ENCODE measurements around the gene ASB16.
"Not testable (repeated sequence)": the region's sequence is repeated elsewhere in the genome, so short reads cannot be mapped to it uniquely, and the experiment has no call there.

Gene ASB16, protein sequence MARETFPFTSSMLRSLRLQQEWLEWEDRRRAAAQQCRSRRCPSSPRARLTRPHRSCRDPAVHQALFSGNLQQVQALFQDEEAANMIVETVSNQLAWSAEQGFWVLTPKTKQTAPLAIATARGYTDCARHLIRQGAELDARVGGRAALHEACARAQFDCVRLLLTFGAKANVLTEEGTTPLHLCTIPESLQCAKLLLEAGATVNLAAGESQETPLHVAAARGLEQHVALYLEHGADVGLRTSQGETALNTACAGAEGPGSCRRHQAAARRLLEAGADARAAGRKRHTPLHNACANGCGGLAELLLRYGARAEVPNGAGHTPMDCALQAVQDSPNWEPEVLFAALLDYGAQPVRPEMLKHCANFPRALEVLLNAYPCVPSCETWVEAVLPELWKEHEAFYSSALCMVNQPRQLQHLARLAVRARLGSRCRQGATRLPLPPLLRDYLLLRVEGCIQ

DNA sequence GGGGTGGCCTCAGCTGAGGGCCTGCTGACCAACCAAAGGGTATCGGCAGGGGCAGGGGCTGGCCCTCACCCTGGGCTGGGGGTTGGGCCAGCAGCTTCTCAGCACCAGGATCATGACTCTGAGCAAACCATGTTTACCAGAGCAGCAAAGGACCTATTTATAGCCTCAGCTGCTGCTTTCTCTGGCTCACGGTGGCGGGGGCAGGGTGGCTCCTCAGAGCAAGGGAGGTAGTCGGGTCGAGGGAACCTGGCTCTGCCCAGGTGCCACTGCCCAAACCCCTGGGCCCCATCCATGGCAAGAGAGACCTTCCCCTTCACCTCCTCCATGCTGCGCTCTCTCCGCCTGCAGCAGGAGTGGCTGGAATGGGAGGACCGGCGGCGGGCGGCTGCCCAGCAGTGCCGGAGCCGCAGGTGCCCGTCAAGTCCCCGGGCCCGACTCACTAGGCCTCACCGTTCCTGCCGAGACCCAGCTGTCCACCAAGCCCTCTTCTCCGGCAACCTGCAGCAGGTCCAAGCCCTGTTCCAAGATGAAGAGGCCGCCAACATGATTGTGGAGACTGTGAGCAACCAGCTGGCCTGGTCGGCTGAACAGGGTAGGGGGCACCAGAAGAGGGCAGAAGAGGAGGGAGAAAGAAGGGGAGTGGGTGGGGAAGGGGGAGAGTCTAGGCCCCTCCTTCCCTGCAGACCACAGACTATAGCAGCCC is at the start of gene ASB16:
Gene ASB16, plus strand, starts transcription at position 206 of the 703 bp plus-strand sequence. Its CDS starts 86 bp downstream, at position 292.
- no peak for DNase-seq (ENCODE audit: low read depth in 3 of 3)

DNA sequence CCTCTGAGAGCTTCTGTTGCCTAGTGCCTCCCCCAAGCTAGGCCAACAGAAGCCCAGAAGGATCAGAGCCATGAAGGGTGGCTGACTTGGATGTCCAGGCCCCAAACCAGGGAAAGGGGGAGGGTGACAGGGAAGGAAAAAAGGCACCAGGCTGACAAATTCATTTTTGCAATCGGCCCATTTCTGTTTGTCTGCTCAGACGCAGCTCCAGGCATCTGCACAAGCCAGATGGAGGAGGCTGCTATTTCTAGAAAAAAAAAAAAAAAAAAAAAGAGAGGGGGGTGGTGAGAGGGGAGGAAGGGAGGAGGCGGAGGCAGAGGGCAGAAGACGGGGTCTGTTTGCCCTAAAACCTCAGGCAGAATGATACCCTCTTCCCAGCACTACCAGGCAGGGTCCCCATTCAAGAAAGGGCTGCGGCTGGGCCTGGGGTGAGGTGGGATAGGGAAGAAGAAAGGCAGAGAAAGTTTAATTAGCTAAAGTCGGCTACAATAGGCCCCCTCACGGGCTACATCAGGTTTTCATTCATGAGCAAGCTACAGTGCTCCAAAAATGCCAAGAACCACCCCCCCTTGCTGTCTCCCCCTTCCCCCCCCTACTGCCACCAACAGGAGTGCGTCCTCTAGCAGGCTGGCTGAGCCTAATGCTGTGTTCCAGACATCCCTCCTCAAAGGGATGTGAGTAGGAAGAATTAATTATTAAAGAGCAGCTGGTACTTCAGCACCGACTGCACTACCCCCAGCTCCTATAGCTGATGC is 49.5 kb upstream of the ASB16 start:
- DNase-seq (ENCODE audit: low read depth in 3 of 3): no peak

DNA sequence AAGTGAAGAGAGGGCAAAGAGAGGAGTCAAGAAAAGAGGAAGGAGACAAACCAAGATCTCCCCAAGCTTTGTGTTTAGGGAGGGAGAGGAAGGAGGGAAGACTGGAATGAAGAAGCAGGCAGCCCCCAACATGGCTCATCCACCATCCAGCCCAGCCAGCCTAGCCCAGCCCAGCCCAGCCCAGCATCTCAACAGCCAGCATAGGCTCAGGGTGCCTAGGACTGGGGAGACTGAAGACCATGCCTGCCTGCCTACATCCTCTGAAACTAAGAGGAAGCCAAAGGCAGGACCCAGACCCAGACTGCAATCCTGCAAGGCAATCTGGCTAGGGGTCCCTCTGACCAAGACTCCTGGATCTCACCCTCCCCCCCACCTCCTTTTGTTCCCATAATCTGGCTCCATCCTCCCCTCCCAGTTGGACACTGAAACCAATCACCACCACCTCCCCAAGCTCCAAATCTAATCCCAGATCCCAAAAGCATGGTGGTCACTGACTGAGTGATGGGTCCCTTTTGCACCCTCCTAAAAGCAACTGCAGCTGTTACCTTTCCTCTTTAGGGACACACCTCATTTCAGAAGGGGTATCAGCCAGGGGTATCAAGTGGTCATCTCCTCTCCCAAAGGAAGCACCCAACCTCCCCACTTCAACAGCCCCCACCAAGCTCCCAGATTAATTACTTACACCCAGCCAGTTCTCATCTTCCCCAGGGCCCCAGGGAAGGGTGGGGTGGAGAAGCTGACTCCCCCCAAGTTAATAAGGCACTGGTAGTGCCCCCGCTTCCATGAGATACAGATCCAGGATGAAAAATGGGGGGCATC is 48.3 kb upstream of the ASB16 start:
- DNase-seq (ENCODE audit: low read depth in 3 of 3): no peak

DNA sequence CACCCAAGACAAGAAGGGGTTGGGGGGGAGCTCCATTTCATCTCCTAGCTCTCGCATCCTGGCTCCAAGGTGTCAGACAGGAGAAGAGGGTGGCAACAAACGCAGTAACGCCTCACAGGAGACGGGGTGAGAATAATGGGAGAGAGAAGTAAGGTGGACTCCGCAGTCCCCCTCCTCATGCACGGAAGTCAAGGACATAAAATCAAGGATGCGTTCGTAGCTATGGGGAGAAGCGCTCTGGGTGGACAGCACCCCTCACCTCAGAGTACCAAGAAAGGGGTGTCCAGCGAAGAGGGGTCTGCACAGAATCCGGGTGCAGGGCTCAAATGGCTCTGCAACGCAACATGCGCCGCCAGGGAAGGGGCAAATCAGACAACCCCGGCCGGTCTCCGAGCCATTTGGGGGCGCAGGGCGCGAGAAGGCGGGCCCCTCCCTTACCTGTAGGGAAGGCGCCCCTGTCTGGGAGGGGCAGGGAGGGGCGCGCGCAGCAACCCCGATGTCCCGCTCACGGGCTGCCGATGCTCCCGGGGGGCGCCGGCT is 47.6 kb upstream of the ASB16 start:
- DNase-seq (ENCODE audit: low read depth in 3 of 3): no peak

DNA sequence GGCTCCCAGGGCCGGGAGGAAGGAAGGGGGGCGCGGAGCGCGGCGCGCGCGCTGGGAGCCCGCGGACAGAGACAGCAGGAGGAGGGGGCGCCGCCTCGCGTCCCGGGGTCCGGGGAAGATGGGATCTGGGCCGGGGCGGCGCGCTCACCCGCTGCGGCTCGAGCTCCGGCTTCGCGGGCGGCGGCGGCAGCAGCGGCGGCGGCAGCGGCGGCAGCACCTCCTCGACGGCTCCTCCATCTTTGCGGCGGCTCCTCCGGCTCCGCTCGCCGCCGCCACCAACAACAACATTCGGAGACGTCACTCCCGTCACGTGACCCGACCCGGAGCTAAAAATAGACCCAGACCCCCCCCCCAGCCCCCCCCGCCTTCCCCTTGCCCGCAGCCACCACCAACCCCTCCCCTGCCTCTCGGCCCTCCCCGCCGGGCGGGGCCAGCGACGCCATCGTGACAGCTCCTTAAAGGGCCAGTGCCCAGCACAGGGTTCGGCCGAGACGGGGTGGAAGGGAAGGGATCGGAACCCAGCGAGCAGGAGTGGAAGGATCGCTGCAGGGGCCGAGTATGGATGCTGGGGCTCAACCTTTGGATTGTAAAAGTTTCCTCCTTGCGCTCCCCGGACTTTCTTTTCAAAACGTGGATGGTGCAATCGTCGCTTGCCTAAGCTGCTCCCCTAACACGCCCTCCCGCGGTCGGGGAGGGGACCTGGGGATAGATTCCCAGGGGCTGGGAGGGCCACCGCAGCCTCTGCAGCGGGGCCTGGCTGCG is 47.0 kb upstream of the ASB16 start, which contains the start of gene HDAC5:
Gene HDAC5, minus strand, starts transcription at position 286 of the 762 bp plus-strand sequence. CDS start 6,126 bp downstream, outside the sequence.
- DNase-seq (ENCODE audit: low read depth in 3 of 3): peak; percentile 92 to 95 (median 94)

DNA sequence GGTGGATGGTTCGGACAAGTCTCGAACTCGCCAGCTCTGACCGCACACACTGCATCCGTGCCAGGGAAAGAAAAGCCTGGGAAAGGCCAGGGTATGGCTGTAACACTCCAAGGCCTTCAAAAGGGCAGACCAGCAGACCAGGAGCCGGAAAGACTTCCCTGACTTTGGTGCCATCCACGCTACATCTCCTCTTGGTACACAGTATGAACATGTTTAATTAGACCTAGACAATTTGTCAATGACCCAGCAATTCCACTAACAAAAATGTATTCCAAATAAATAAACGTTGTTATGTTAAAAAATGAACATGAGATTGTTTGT is 46.4 kb upstream of the ASB16 start:
- DNase-seq (ENCODE audit: low read depth in 3 of 3): no peak

DNA sequence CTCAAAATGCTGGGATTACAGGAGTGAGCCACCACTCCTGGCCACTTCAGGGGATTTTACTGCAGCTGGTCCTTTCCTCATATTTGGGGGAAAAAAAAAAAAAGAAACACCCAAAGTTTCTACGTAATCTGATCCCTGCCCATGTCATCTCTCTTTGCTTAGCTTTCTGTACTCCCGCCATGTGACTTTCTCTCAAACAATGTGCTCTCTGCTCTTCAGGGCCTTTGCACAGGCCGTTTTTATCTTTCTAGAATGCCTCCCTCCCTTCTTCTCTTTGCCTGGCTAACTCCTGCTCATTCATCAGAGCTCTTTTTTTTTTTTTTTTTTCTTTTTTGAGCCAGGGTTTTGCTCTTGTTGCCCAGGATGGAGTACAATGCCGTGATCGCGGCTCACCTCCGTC is 42.1 kb upstream of the ASB16 start:
- no peak for DNase-seq (ENCODE audit: low read depth in 3 of 3)

DNA sequence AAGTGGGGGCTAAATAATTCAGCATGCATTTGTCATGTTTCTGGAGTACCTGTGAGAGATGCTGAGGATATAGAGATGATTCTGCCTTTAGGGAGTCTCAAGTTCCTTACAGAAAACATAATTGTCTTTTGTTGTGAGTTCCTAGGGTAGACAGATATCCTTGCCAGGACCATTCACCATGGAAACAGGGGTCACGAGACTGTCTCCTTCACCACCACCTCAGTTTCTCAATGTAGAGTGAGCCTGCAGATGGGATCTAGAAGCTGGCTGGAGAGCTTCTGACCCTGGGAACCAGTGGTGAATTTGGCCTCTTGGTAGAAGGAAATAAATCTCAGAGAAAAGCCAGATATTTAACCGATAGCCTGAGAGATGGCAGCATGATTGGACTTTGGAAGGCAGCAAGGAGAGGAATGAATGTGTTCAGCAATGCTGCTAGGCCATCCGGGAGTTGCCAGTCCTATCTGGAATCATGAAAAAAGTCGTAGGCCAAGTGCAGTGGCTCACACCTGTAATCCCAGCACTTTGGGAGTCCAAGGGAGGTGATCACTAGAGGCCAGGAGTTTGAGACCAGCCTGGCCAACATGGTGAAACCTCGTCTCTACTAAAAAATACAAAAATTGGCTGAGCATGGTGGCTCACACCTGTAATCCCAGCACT is 39.7 kb upstream of the ASB16 start:
- DNase-seq (ENCODE audit: low read depth in 3 of 3): no peak

DNA sequence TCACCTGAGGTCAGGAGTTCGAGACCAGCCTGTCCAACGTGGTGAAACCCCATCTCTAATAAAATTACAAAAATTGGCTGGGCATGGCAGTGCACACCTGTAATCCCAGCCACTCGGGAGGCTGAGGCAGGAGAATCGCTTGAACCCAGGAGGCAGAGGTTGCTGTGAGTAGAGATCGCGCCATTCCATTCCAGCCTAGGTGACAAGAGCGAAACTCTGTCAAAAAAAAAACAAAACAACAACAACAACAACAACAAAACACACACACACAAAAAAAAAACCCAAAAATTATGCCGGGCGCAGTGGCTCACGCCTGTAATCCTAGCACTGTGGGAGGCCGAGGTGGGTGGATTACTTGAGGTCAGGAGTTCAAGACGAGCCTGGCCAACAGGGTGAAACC is 39.1 kb upstream of the ASB16 start:
- DNase-seq (ENCODE audit: low read depth in 3 of 3): not testable (repeated sequence)

DNA sequence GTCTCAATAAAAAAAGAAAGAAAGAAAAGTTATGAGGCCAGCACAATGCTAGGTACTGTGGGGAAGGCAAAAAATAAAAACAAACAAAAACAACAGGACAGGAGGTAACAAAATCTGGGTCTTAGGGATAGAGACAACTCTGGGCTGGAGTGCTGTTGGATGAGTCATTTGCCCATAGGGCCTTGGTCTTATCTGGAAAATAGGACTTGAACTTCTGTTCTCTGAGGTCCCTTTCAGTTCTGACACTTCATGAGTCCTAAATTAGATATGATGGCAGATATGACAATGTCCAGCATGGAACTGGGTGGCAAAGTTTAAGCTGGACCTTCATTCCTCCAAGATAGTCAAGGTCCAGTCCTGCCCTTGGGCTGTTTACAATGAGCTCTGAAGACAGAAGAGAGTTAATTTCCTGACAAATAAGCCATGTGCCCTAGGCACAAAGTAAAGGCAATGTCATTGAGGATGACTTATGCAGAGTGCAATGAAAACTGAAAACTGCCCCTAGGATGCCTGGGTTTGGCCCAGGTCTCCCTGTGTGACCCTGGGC is 38.2 kb upstream of the ASB16 start:
- DNase-seq (ENCODE audit: low read depth in 3 of 3): no peak

DNA sequence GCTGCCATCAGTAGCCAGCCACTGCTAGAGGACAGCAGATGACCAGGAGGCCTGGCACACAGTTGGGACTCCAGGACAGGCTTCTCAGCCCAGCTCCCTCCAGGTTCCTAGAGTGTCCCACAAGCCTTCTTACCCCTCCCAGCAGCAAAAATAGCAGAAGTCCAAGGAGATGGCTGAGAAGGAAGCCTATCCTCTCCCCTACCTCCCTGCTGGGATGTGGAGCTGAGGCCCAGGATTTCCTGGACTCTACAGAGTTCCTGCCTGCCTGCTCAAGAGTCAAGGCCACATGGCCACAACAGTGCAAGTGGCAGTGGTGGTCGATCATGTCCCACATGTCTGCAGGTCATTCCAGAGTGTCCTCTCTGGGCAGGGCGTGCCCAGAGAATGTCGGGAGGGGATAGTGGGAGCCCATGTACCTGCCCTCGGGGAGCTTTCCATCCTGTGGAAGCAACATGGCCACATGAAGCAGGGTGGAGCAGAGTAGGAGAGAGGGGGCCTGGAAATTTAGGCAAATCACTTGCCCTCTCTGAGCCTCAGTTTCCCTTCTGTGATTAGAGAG is 36.5 kb upstream of the ASB16 start:
- DNase-seq (ENCODE audit: low read depth in 3 of 3): no peak

DNA sequence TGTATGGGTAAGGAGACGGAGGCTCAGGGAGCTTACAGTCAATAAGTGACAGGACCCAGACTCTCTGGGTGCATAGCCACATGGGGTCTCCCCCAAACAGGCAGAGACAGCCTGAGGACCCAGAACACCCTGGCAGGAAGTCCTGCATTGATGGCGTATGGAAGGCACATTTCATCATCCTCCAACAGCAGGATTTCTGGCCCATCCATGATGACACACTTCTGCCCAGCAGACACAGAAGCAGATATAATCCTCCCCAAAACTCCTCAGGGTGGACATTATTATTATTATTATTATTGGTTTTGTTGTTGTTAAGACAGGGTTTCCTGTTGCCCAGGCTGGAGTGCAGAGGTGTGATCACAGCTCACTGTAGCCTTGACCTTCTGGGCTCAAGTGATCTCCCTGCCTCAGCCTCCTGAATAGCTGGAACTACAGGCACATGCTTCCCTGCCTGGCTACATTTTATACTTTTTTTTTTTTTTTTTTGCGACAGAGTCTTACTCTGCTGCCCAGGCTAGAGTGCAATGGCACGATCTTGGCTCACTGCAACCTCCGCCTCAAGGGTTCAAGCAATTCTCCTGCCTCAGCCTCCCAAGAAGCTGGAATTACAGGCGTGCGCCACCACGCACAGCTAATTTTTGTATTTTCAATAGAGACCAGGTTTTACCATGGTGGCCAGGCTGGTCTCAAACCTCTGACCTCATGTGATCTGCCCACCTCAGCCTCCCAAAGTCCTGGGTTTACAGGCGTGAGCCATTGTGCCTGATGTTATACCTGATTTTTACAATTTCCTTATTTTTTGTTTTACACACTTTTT is 35.5 kb upstream of the ASB16 start:
- DNase-seq (ENCODE audit: low read depth in 3 of 3): no peak

DNA sequence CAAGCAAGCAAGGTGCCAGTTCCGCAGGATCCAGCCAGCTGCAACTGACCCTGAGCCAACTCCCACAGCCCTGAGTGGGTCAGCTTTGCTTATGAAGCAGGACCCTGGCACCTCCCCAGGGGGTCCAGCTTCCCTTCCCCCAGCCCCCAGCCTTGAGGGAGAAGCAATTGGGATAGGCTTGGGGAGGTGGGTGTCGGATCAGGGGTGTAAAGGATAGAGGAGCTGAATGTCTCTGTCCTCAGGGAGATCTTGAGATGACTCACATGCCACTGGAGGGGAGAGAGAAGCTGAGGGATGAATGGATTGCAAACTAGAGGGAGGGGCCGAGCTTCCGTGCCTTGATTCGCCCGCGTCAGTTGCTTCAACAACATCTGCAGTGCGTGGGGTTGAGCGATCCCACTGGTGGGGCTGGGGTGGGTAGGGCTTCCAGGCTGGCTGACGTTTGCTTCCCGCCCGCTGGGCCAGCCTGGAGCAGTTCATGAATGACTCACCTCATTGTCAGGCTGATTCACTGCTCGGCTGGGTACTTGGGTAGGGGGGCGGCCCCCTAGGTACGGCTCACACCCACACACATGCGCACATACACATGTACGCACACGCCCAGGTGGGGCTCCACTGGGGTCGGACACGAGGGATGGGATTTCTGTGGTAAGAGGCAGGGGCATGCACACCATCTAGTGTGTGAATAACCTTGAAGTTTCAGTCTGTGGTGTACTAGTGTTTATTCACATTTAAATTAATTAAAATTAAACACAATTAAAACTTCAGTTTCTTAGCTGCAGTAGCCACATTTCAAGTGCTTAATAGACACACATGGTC is 32.4 kb upstream of the ASB16 start:
- DNase-seq (ENCODE audit: low read depth in 3 of 3): peak; percentile 51 to 79 (median 61)

DNA sequence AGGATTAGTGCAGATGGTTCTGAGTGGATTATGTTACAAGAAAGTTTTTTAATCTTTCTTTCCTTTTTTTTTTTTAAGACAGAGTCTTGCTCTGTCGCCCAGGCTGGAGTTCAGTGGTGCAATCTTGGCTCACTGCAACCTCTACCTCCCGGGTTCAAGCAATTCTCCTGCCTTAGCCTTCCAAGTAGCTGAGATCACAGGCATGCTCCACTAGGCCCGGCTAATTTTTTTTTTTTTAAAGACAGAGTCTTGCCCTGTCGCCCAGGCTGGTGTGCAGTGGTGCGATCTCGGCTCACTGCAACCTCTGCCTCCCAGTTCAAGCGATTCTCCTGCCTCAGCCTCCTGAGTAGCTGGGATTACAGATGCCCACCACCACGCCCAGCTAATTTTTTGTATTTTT is 26.6 kb upstream of the ASB16 start:
- DNase-seq (ENCODE audit: low read depth in 3 of 3): not testable (repeated sequence)

DNA sequence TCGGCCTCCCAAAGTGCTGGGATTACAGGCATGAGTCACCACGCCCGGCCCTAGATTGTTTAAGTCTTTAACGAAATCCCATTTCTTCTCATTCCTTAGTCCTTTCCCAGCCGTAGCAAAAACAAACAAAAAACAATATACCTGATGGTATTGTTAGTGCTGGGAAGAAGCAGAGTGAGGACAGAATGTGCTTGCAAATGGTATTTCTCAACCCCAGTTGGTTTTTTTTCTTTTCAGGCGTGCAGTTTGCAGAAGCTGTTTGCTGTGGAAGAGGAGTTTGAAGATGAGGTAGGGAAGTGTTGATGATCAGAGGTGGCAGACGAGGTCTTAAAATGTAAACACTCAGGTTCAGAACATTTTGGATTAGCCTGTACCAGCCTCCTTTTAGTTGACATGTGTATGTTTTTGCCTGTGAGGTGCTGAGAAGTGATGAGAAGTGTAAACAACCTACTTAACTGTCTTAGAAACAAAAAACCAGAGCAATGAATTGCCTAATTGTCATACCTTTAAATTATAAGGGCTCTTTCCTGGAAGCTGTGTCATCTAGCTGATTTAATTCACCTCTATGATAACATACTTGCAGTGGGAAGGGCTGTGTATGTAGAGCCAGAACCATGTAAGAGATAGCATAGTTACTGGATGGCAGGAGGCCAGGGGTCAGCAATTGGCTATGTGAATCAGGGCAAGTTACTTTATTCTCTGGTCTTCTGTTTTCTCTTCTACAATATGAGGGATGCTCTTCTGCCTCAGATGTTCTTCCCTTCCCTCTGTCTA is 25.4 kb upstream of the ASB16 start:
- DNase-seq (ENCODE audit: low read depth in 3 of 3): no peak

Data from stimulated activated CD4-positive, alpha-beta T cell treated with anti-CD3 and anti-CD28 coated beads, TNF-alpha, amount 100 ng/mL, for 24 hours (primary cell).